Muscle of leg (tissue), 16 donors: ENCODE results near the gene MRPL47. TPM values are rescaled to one million over a fixed set of nuclear protein-coding genes. Genes with fewer than 3 reads are reported as not detected.
"Not testable (repeated sequence)": the region's sequence is repeated elsewhere in the genome, so short reads cannot be mapped to it uniquely, and the experiment has no call there.

ENCODE experiments used
- DNase-seq: peaks from one replicate; pipeline ENCODE4 v3.0.0; 2013
- H3K27ac ChIP-seq: one replicate; pipeline ENCODE4 v1.5.1; 2013; ENCODE audit warnings: mild to moderate bottlenecking, low read length, control low read depth
- H3K27me3 ChIP-seq: one replicate; pipeline ENCODE4 v1.6.1; 2013; ENCODE audit warnings: low read length; ENCODE audit not compliant: control insufficient read depth, insufficient read depth
- H3K36me3 ChIP-seq: one replicate; pipeline ENCODE4 v1.6.1; 2013; ENCODE audit warnings: low read length; ENCODE audit not compliant: control insufficient read depth, insufficient read depth
- H3K4me1 ChIP-seq: one replicate; pipeline ENCODE4 v1.6.1; 2013; ENCODE audit warnings: low read length; ENCODE audit not compliant: control insufficient read depth, insufficient read depth
- H3K4me3 ChIP-seq: one replicate; pipeline ENCODE4 v1.5.1; 2013; ENCODE audit warnings: low read length, control low read depth
- H3K9me3 ChIP-seq: replicated peaks from 2 replicates; pipeline ENCODE4 v1.6.1; 2013; ENCODE audit warnings: low read depth, low read length; ENCODE audit not compliant: control insufficient read depth
- WGBS: methylation state at CpG from one replicate; pipeline ENCODE4 v1.1.5; 2013; ENCODE audit warnings: missing lambda C conversion rate; ENCODE audit not compliant: insufficient coverage; 5-methylcytosine and 5-hydroxymethylcytosine counted together
- long read RNA-seq, 11 donors: transcript quantifications; one replicate each; lab custom pipeline, GENCODE V29; 2026
- polyA plus RNA-seq, 8 donors: library from polyadenylated mRNA; unstranded; fragments of 120-200 nt; gene quantifications; one replicate each; pipeline versions ENCODE4 v1.2.1 to v1.2.3, GENCODE V29; 2013; ENCODE audit warnings: inconsistent platforms in 1 of 8, low replicate concordance in 1 of 8; ENCODE audit not compliant: insufficient read length in 8 of 8, insufficient read depth in 1 of 8
- total RNA-seq: library from RNA; stranded (reverse); fragments of 120-200 nt; gene quantifications from one replicate; pipeline ENCODE4 v1.2.4, GENCODE V29; 2013

Gene MRPL47
- total RNA-seq = 38.7 TPM
- 10 to 100 TPM; 40.0 to 47.0 (median 42.7) TPM for polyA plus RNA-seq
- long read RNA-seq, donor 1, partial matches to known transcripts = 0 of 4 reads
- long read RNA-seq, donor 1, other reads (novel, unspliced or antisense) = 0 of 4 reads
- long read RNA-seq, donor 2, transcript MRPL47-203 (7 exons, 1,370 nt) = major isoform, 6 of 7 reads
- long read RNA-seq, donor 2, partial matches to known transcripts = 0 of 7 reads
- long read RNA-seq, donor 2, other reads (novel, unspliced or antisense) = 0 of 7 reads
- long read RNA-seq, donor 3, transcript MRPL47-203 (7 exons, 1,370 nt) = major isoform, 17 of 408 reads
- long read RNA-seq, donor 3, partial matches to known transcripts = 337 of 408 reads
- long read RNA-seq, donor 3, other reads (novel, unspliced or antisense) = 53 of 408 reads
- long read RNA-seq, donor 4, transcript MRPL47-203 (7 exons, 1,370 nt) = major isoform, 12 of 13 reads
- long read RNA-seq, donor 4, partial matches to known transcripts = 0 of 13 reads
- long read RNA-seq, donor 4, other reads (novel, unspliced or antisense) = 0 of 13 reads
- long read RNA-seq, donor 5, transcript MRPL47-203 (7 exons, 1,370 nt) = major isoform, 49 of 482 reads
- long read RNA-seq, donor 5, partial matches to known transcripts = 377 of 482 reads
- long read RNA-seq, donor 5, other reads (novel, unspliced or antisense) = 52 of 482 reads
- long read RNA-seq, donor 6, transcript MRPL47-203 (7 exons, 1,370 nt) = major isoform, 45 of 49 reads
- long read RNA-seq, donor 6, partial matches to known transcripts = 0 of 49 reads
- long read RNA-seq, donor 6, other reads (novel, unspliced or antisense) = 0 of 49 reads
- long read RNA-seq, donor 7, transcript MRPL47-203 (7 exons, 1,370 nt) = major isoform, 41 of 45 reads
- long read RNA-seq, donor 7, partial matches to known transcripts = 0 of 45 reads
- long read RNA-seq, donor 7, other reads (novel, unspliced or antisense) = 0 of 45 reads
- long read RNA-seq, donor 8, transcript MRPL47-203 (7 exons, 1,370 nt) = major isoform, 23 of 25 reads
- long read RNA-seq, donor 8, partial matches to known transcripts = 0 of 25 reads
- long read RNA-seq, donor 8, other reads (novel, unspliced or antisense) = 0 of 25 reads
- long read RNA-seq, donor 9, transcript MRPL47-203 (7 exons, 1,370 nt) = major isoform, 16 of 425 reads
- long read RNA-seq, donor 9, partial matches to known transcripts = 277 of 425 reads
- long read RNA-seq, donor 9, other reads (novel, unspliced or antisense) = 128 of 425 reads
- long read RNA-seq, donor 10, transcript MRPL47-203 (7 exons, 1,370 nt) = major isoform, 37 of 416 reads
- long read RNA-seq, donor 10, partial matches to known transcripts = 94 of 416 reads
- long read RNA-seq, donor 10, other reads (novel, unspliced or antisense) = 283 of 416 reads
- long read RNA-seq, donor 11, transcript MRPL47-203 (7 exons, 1,370 nt) = major isoform, 12 of 38 reads
- long read RNA-seq, donor 11, partial matches to known transcripts = 23 of 38 reads
- long read RNA-seq, donor 11, other reads (novel, unspliced or antisense) = 0 of 38 reads

DNA sequence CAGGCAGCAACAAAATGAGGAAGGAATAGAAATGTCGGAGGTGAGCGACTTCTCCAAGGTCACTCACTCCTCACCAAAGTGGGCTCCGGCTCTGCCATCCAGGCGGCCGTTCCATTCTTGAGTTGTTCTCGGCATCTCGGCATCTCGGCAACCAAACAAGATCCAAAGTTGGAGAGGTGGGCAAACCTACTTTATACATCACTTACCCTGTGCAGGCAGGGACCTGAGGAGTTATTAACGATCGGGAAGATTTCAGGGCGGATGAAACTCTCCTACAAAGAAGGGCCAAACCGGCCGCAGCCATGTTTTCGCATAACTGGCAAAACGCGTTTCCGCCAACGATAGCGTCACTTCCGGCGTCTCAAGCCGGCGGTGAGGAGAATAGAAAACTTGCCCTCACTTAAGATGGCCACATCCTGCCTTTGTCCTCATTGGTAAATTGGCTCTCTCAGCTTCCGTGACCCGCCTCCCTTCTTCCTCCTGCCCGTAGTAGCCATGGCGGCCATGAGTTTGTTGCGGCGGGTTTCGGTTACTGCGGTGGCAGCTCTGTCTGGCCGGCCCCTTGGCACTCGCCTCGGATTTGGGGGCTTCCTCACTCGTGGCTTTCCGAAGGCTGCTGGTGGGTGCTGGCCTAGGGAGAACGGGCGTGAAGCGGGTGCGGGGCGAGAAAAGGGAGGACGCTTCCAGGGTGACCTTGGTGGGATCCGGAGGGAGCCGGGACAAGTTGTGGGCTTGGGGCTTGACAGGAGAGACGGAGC lies at the start of gene MRPL47, which contains the start of gene NDUFB5:
MRPL47 (minus strand) TSS at position 318 of the 758 bp plus-strand sequence; CDS start at position 304, 14 bp downstream.
NDUFB5 (plus strand) TSS at position 474 of the 758 bp plus-strand sequence; CDS start at position 496, 22 bp downstream.
- Histone ChIP-seq H3K4me1 (peaks cover 12% of the 10 kb centered on the region), H3K27ac (peak within 1 kb of the TSS; percentile 97), H3K4me3 (peak within 1 kb of the TSS; percentile 88), H3K36me3 (peaks cover 13% of the 10 kb centered on the region), H3K9me3 (no peaks in the 10 kb centered on the region), H3K27me3 (no peaks in the 10 kb centered on the region)
- DNase-seq = peak; percentile 100
- under 1% methylated on average over 26 of the region's 45 CpGs for WGBS

DNA sequence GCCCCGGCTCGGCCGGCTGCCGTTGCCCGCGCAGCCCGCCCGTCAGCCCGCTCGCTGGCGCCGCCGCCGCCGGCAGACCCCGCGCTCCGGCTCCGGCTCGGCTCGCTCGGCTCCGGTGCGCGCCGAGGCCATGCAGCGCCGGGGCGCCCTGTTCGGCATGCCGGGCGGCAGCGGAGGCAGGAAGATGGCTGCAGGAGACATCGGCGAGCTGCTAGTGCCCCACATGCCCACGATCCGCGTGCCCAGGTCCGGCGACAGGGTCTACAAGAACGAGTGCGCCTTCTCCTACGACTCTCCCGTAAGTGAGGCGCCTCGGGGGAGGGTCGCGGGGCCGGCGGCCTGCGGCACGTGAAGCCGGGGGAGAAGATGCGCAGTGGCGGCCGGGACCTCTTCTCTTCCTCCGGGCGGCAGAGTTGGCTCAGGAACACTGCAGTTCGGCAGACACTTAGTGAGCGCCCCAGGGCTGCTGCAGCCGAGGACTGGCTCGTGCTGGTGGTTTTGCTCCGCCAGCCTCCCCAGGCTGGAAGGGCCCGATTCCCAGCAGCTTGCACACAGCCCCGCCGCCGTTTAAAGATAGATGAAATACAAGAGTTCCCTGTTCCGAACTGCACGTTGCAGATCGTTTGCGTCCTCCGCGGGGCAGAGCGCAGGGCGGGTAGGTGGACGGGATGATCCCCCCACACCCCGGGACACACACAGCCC lies 48.8 kb upstream of the MRPL47 start:
- no peaks in the 10 kb centered on the region for H3K36me3 ChIP-seq
- H3K27ac ChIP-seq = peak overlapping the region; percentile 97
- no peaks in the 10 kb centered on the region for H3K27me3 ChIP-seq
- H3K9me3 ChIP-seq = no peaks in the 10 kb centered on the region
- DNase-seq = peak; percentile 89
- peak overlapping the region; percentile 47 for H3K4me3 ChIP-seq
- WGBS = under 1% methylated on average over 77 of the region's 77 CpGs
- peaks cover 21% of the 10 kb centered on the region for H3K4me1 ChIP-seq

DNA sequence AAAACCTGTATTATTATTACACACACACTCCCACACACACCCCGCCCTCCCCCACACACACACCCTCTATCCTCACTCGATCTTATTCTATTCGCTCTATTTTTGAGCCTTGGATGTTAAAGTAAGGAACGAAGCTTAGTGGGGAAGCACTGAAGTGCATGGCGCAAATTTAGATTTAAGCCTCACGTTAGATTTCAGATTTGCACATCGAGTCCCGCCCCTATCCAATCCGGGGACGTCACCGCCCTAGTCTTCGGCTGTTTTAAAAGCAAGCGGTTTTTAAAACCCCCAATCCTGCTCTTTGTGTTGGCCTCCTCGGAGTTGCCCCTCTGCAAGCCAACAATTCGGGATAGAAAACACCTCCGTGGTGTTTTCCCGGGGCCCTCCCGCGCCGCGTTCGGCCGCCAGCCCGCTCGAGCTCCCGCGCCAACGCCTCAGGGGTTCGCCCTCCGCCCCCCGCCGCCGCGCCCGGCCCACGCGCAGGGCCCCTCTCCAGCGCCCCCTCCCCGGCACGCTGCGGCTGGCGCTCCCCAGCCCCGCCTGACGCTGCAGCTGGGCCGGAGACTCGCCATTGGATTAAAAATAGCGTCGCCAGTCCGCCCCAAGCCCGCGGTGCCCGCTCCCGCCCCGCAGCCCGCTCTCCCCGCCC lies 48.1 kb upstream of the MRPL47 start, which contains the start of gene USP13:
USP13 (plus strand) TSS at position 594 of the 649 bp plus-strand sequence. CDS start 186 bp downstream, outside the sequence.
- H3K36me3 ChIP-seq = no peaks in the 10 kb centered on the region
- H3K9me3 ChIP-seq = no peaks in the 10 kb centered on the region
- peaks cover 15% of the 10 kb centered on the region for H3K4me1 ChIP-seq
- WGBS = 0% methylated on average over 52 of the region's 56 CpGs
- no peaks in the 10 kb centered on the region for H3K27me3 ChIP-seq
- peak; percentile 90 for DNase-seq
- H3K4me3 ChIP-seq = peak within 1 kb of the TSS; percentile 50
- peak within 1 kb of the TSS; percentile 97 for H3K27ac ChIP-seq

DNA sequence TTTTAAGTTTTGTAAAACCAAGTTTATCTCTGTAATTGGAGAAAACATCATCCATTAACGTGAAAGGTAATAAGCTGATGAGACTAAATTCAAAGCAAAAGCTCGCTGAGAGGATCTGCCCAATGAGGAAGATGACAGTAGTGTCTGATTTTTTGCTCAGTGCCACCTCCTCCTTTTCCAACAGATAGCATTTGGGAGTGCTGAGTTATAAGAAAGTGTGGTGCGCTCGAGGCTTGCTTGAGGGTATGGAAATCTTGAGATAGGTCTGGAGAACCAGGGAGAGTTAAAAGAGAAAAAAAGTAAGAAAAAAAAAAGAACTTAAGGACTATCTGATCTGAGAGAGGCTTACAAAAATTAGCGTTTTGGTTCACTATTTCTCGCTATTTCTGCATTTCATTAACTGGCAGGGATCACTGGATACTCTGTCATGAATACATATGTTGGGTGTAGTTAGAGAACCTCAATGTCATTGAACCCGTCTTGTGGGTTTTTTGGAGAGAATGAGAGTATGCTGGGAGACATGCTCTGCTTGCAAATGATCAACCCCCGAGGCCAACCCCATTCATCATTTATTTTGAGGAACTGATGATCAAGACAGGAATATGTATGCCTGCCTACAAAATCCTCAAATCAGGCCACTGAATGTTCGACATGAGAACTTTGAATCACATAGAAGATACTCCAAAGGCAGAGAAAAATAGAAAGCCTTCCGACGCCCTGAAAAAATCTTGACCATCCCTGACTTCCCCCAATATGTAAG lies 47.4 kb upstream of the MRPL47 start:
- Histone ChIP-seq H3K36me3 (no peaks in the 10 kb centered on the region), H3K27me3 (no peaks in the 10 kb centered on the region), H3K27ac (peak overlapping the region; percentile 90), H3K4me1 (peaks cover 15% of the 10 kb centered on the region), H3K4me3 (peak overlapping the region; percentile 50), H3K9me3 (no peaks in the 10 kb centered on the region)
- no peak for DNase-seq
- WGBS = 41% methylated on average over 5 of the region's 11 CpGs

DNA sequence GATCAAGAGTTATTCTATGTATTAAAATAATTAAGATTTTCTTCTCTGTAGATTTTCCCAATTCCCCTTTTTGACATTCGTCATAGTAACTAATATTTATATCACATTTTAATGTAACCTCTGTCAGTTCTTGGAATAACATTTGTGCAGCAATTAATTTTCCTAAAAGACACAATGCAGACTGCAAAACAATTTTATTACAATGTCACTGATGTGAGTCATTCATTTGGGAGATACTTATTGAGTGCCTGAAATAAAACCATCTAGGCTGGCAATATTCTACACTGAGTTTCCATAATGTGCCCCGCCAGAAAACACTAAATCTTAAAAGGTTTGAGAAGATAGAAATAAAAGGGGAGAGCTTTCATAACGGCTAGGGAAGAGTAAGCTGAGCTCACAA lies 41.7 kb upstream of the MRPL47 start:
- no peak for DNase-seq
- Histone ChIP-seq H3K27ac (no peak overlapping the region), H3K4me3 (no peak overlapping the region), H3K9me3 (no peaks in the 10 kb centered on the region), H3K27me3 (no peaks in the 10 kb centered on the region), H3K4me1 (no peaks in the 10 kb centered on the region), H3K36me3 (no peaks in the 10 kb centered on the region)
- 79% methylated on average over 2 of the region's 3 CpGs for WGBS

DNA sequence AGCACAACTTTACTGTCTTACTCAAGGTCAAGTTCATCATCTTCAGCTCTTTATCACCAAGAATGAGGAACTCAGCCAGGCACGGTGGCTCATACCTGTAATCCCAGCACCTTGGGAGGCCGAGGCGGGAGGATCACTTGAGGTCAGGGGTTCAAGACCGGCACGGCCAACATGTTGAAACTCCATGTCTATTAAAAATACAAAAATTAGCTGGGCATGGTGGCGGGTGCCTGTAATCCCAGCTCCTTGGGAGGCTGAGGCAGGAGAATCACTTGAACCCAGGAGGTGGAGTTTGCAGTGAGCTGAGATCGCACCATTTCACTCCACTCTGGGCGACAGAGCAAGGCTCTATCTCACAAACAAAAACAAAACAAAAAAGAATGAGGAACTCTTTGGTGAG lies 39.4 kb upstream of the MRPL47 start:
- not testable (repeated sequence) for H3K4me1 ChIP-seq, H3K9me3 ChIP-seq, H3K36me3 ChIP-seq, H3K4me3 ChIP-seq, DNase-seq, H3K27me3 ChIP-seq, H3K27ac ChIP-seq
- WGBS = no CpG with 5 or more reads among the region's 8 CpGs

DNA sequence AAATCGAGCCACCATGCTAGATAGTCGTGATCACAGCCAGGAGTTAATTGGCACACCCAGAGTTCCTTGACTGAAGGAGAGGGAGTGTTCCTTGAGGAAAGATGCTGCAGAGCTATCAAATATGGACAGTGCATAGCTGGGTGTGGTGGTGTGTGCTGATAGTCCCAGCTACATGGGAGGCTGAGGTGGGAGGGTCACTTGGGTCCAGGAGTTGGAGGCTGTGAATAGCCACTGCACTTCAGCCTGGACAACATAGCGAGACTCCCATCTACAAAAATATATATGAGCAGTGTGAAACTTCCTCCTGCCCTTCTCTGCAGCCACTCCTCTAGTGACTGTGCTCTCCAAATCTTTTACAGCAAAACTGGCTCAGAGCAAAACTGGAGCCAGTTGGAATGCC lies 38.4 kb upstream of the MRPL47 start:
- Histone ChIP-seq H3K9me3 (no peaks in the 10 kb centered on the region), H3K27me3 (no peaks in the 10 kb centered on the region), H3K27ac (no peak overlapping the region), H3K4me1 (no peaks in the 10 kb centered on the region), H3K4me3 (no peak overlapping the region), H3K36me3 (no peaks in the 10 kb centered on the region)
- no peak for DNase-seq
- 73% methylated on average over 2 of the region's 3 CpGs for WGBS

DNA sequence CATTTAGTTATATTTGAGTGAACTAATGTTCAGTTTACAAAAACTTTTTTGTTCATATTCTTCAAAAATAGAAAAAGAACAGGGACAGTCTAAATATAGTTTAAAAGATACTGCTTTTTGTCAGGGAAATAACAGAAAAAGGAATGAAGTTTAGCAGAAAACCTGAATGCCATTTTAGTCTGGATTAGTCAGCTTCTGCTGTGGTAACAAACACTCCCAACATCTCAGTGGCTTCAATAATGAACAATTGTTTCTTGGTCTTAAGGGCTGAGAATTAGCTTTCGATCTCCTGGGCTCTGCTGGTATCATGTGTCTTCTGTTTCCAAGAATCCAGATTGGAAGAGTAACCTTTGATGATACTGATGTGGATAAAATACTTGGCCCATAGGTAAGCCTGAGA lies 36.0 kb upstream of the MRPL47 start:
- H3K4me1 ChIP-seq = no peaks in the 10 kb centered on the region
- no peaks in the 10 kb centered on the region for H3K9me3 ChIP-seq
- H3K27ac ChIP-seq = no peak overlapping the region
- no CpG with 5 or more reads among the region's 1 CpG for WGBS
- H3K27me3 ChIP-seq = no peaks in the 10 kb centered on the region
- H3K4me3 ChIP-seq = no peak overlapping the region
- no peaks in the 10 kb centered on the region for H3K36me3 ChIP-seq
- no peak for DNase-seq
